Neural progenitor cell (in vitro differentiated cells): ENCODE measurements around the gene ST6GAL2. TPM values are rescaled to one million over a fixed set of nuclear protein-coding genes. Genes with fewer than 3 reads are reported as not detected.
A peak's percentile ranks its signal among the peaks of the same experiment; 100 is the strongest.

Experiments used
- DNase-seq: peaks from one replicate; pipeline ENCODE4 v3.0.0-alpha.2; 2016; ENCODE audit warnings: low spot score
- H2AFZ ChIP-seq: fragments of 200-600 bp; sonication (generic); replicated peaks from 2 replicates; pipeline ENCODE4 v1.6.1; 2016; ENCODE audit warnings: antibody characterized with exemption
- H3F3A ChIP-seq: fragments of 200-600 bp; sonication (generic); 2 replicates; pipeline ENCODE4 v1.6.1; 2016; ENCODE audit warnings: antibody characterized with exemption, low read depth
- H3K27ac ChIP-seq: fragments of 200-600 bp; sonication (generic); 2 replicates; pipeline ENCODE4 v1.5.1; 2016; ENCODE audit warnings: mild to moderate bottlenecking
- H3K27me3 ChIP-seq: fragments of 200-600 bp; sonication (generic); 2 replicates; pipeline ENCODE4 v1.6.1; 2016; ENCODE audit warnings: mild to moderate bottlenecking, moderate library complexity
- H3K36me3 ChIP-seq: fragments of 200-600 bp; sonication (generic); 2 replicates; pipeline ENCODE4 v1.5.1; 2016
- H3K4me1 ChIP-seq: fragments of 200-600 bp; sonication (generic); 2 replicates; pipeline ENCODE4 v1.6.1; 2016; ENCODE audit warnings: mixed run types
- H3K4me2 ChIP-seq: fragments of 200-600 bp; sonication (generic); 2 replicates; pipeline ENCODE4 v1.6.1; 2016
- H3K4me3 ChIP-seq: fragments of 200-600 bp; sonication (generic); 2 replicates; pipeline ENCODE4 v1.5.1; 2016
- H3K79me2 ChIP-seq: fragments of 200-600 bp; sonication (generic); 2 replicates; pipeline ENCODE4 v1.6.1; 2016; ENCODE audit warnings: low read depth
- H3K9ac ChIP-seq: fragments of 200-600 bp; sonication (generic); 2 replicates; pipeline ENCODE4 v1.6.1; 2016
- H3K9me3 ChIP-seq: fragments of 200-600 bp; sonication (generic); 2 replicates; pipeline ENCODE4 v1.5.1; 2016; ENCODE audit warnings: low read depth
- H4K20me1 ChIP-seq: fragments of 200-600 bp; sonication (generic); 2 replicates; pipeline ENCODE4 v1.6.1; 2016; ENCODE audit warnings: low read depth
- H3K27ac Mint-ChIP-seq: 3 replicates; pipeline ENCODE4 v1.8.0; 2021; ENCODE audit warnings: mixed read lengths
- H3K27me3 Mint-ChIP-seq: 2 replicates; pipeline ENCODE4 v1.8.0; 2022; ENCODE audit warnings: low read depth, mild to moderate bottlenecking, inconsistent platforms, moderate library complexity, mixed read lengths; ENCODE audit not compliant: insufficient read depth
- H3K36me3 Mint-ChIP-seq: 3 replicates; pipeline ENCODE4 v1.8.0; 2021; ENCODE audit warnings: mixed read lengths
- H3K4me1 Mint-ChIP-seq: 3 replicates; pipeline ENCODE4 v1.8.0; 2021; ENCODE audit warnings: mixed read lengths
- H3K4me3 Mint-ChIP-seq: 3 replicates; pipeline ENCODE4 v1.8.0; 2021; ENCODE audit warnings: mild to moderate bottlenecking, moderate library complexity, mixed read lengths
- H3K9me3 Mint-ChIP-seq: 3 replicates; pipeline ENCODE4 v1.8.0; 2020; ENCODE audit warnings: mixed read lengths
- CTCF ChIP-seq: fragments of 200-600 bp; sonication (generic); IDR thresholded peaks from 2 replicates; pipeline ENCODE4 v1.5.1; 2017; ENCODE audit warnings: antibody characterized with exemption, mild to moderate bottlenecking
- EZH2 ChIP-seq: fragments of 200-600 bp; sonication (generic); IDR thresholded peaks from 2 replicates; pipeline ENCODE4 v1.6.1; 2017; ENCODE audit warnings: antibody characterized with exemption, mild to moderate bottlenecking, moderate library complexity
- EZH2phosphoT487 ChIP-seq: fragments of 200-600 bp; sonication (generic); IDR thresholded peaks from 2 replicates; pipeline ENCODE4 v1.6.1; 2017; ENCODE audit warnings: antibody characterized with exemption
- total RNA-seq: library from RNA; depleted of rRNA; stranded (reverse); fragments of >200 nt; gene quantifications from 2 replicates; pipeline ENCODE4 v1.2.3, GENCODE V29; 2015; ENCODE audit warnings: low replicate concordance

Gene ST6GAL2
- total RNA-seq, 1 donor from 2014 or later = 10.1 TPM

GRCh38 chr2:106921451-106921850, 35.5 kb upstream of the ST6GAL2 start:
- no peak overlapping the region for H3K27ac Mint-ChIP-seq
- Histone ChIP-seq H3K4me1 (no peaks in the 10 kb centered on the region), H3K4me3 (no peak overlapping the region), H4K20me1 (no peaks in the 10 kb centered on the region), H3K4me2 (no peak overlapping the region), H3K27ac (no peak overlapping the region), H3K9ac (no peak overlapping the region), H3K79me2 (no peaks in the 10 kb centered on the region), H3K9me3 (no peaks in the 10 kb centered on the region), H3F3A (no peaks in the 10 kb centered on the region), H2AFZ (peak overlapping the region; percentile 27), H3K36me3 (no peaks in the 10 kb centered on the region), H3K27me3 (no peaks in the 10 kb centered on the region)
- peaks cover 2% of the 10 kb centered on the region for H3K27me3 Mint-ChIP-seq
- no peak for TF ChIP-seq EZH2
- TF ChIP-seq CTCF = no peak
- peaks cover 3% of the 10 kb centered on the region for H3K36me3 Mint-ChIP-seq
- H3K9me3 Mint-ChIP-seq = peaks cover 13% of the 10 kb centered on the region
- no peaks in the 10 kb centered on the region for H3K4me1 Mint-ChIP-seq
- no peak overlapping the region for H3K4me3 Mint-ChIP-seq
- no peak for DNase-seq

- Mint-ChIP-seq H3K27me3 (peaks cover 2% of the 10 kb centered on the region), H3K4me3 (no peak overlapping the region), H3K36me3 (no peaks in the 10 kb centered on the region), H3K9me3 (peaks cover 5% of the 10 kb centered on the region), H3K27ac (no peak overlapping the region), H3K4me1 (no peaks in the 10 kb centered on the region)
- no peak overlapping the region for H3K4me2 ChIP-seq
- H3K4me3 ChIP-seq = no peak overlapping the region
- no peaks in the 10 kb centered on the region for H3F3A ChIP-seq
- TF ChIP-seq CTCF (no peak), EZH2phosphoT487 (no peak), EZH2 (no peak)
- no peak for DNase-seq
- no peaks in the 10 kb centered on the region for H4K20me1 ChIP-seq
- H3K4me1 ChIP-seq = no peaks in the 10 kb centered on the region
- no peak overlapping the region for H3K27ac ChIP-seq
- H2AFZ ChIP-seq = no peak overlapping the region
- H3K9me3 ChIP-seq = no peaks in the 10 kb centered on the region
- no peak overlapping the region for H3K9ac ChIP-seq
- no peaks in the 10 kb centered on the region for H3K79me2 ChIP-seq
- no peaks in the 10 kb centered on the region for H3K36me3 ChIP-seq
- no peaks in the 10 kb centered on the region for H3K27me3 ChIP-seq
Observed at GRCh38 chr2:106919012-106919411, 33.0 kb upstream of the ST6GAL2 start.

- H3K4me1 Mint-ChIP-seq = no peaks in the 10 kb centered on the region
- H3K36me3 ChIP-seq = no peaks in the 10 kb centered on the region
- no peak overlapping the region for H3K27ac Mint-ChIP-seq
- H3K27ac ChIP-seq = no peak overlapping the region
- H3K27me3 ChIP-seq = no peaks in the 10 kb centered on the region
- no peaks in the 10 kb centered on the region for H3K9me3 ChIP-seq
- H3F3A ChIP-seq = no peaks in the 10 kb centered on the region
- no peaks in the 10 kb centered on the region for H3K4me1 ChIP-seq
- peaks cover under 1% of the 10 kb centered on the region for H3K36me3 Mint-ChIP-seq
- H3K27me3 Mint-ChIP-seq = no peaks in the 10 kb centered on the region
- no peak overlapping the region for H3K4me3 Mint-ChIP-seq
- peaks cover 11% of the 10 kb centered on the region for H3K9me3 Mint-ChIP-seq
- H3K4me2 ChIP-seq = no peak overlapping the region
- H3K79me2 ChIP-seq = no peaks in the 10 kb centered on the region
- H3K9ac ChIP-seq = no peak overlapping the region
- TF ChIP-seq EZH2 = no peak
- no peak overlapping the region for H3K4me3 ChIP-seq
- H4K20me1 ChIP-seq = no peaks in the 10 kb centered on the region
- no peak overlapping the region for H2AFZ ChIP-seq
- DNase-seq = no peak
Observed at GRCh38 chr2:106904242-106904641, 18.3 kb upstream of the ST6GAL2 start.

- no peaks in the 10 kb centered on the region for H4K20me1 ChIP-seq
- H3K27ac Mint-ChIP-seq = no peak overlapping the region
- H3K4me3 Mint-ChIP-seq = no peak overlapping the region
- peaks cover under 1% of the 10 kb centered on the region for H3K36me3 Mint-ChIP-seq
- H3K4me2 ChIP-seq = no peak overlapping the region
- no peak for DNase-seq
- no peaks in the 10 kb centered on the region for H3F3A ChIP-seq
- no peaks in the 10 kb centered on the region for H3K36me3 ChIP-seq
- H3K4me1 ChIP-seq = no peaks in the 10 kb centered on the region
- no peak overlapping the region for H3K27ac ChIP-seq
- no peak overlapping the region for H3K9ac ChIP-seq
- H3K27me3 Mint-ChIP-seq = no peaks in the 10 kb centered on the region
- no peak for TF ChIP-seq EZH2
- H3K79me2 ChIP-seq = no peaks in the 10 kb centered on the region
- no peaks in the 10 kb centered on the region for H3K27me3 ChIP-seq
- peaks cover 7% of the 10 kb centered on the region for H3K9me3 Mint-ChIP-seq
- no peaks in the 10 kb centered on the region for H3K9me3 ChIP-seq
- H3K4me1 Mint-ChIP-seq = no peaks in the 10 kb centered on the region
- H3K4me3 ChIP-seq = no peak overlapping the region
- no peak overlapping the region for H2AFZ ChIP-seq
Observed at GRCh38 chr2:106899786-106900530, 14.0 kb upstream of the ST6GAL2 start.
